Measurements from ENCODE around the gene INPP5J.

- TF ChIP-seq POLR2A (IDR thresholded peaks at IDR 0.05; ENCODE audit: low read depth, low read length) (no peak), POLR2AphosphoS5 (IDR thresholded peaks at IDR 0.05; ENCODE audit: low read depth, low read length) (no peak), TAF1 (IDR thresholded peaks at IDR 0.05; ENCODE audit: borderline replicate concordance, low read depth, low read length) (no peak)
Observed at GRCh38 chr22:31118046-31118820, 4.5 kb upstream of the INPP5J start.
